HEK293T (cell line): ENCODE results near the gene PMVK.

Experiments used
- SP1 ChIP-seq: fragments of 450-650 bp; IDR thresholded peaks from 2 replicates; pipeline ENCODE4 v1.6.1; 2017
- SUZ12 ChIP-seq: fragments of 450-650 bp; IDR thresholded peaks from 2 replicates; pipeline ENCODE4 v1.6.1; 2016; ENCODE audit warnings: mild to moderate bottlenecking

GRCh38 chr1:154880671-154881070, 55.8 kb downstream of the PMVK start:
- no peak for TF ChIP-seq SP1
- no peak for TF ChIP-seq SUZ12
